Activated CD4-positive, alpha-beta T cell treated with anti-CD3 and anti-CD28 coated beads, Interleukin-2, Interleukin-4, amounts not matched to agents 100 ng/mL and 50 ng/mL, durations not matched to agents 16 hours and 8 hours (primary cell): ENCODE measurements around the gene IL32.

Experiments
- DNase-seq: peaks from one replicate; pipeline ENCODE4 v3.0.0-alpha.2; 2020; ENCODE audit warnings: low spot score

The IL32 gene

GRCh38 chr16:3089717-3090592 lies 24.5 kb downstream of the IL32 start:
- no peak for DNase-seq

GRCh38 chr16:3091551-3091950 lies 26.1 kb downstream of the IL32 start:
- no peak for DNase-seq

- DNase-seq: no peak
Measured at GRCh38 chr16:3092501-3092941, 27.1 kb downstream of the IL32 start.

- DNase-seq: peak; percentile 65
Measured at GRCh38 chr16:3094289-3095027, 29.0 kb downstream of the IL32 start.

GRCh38 chr16:3095869-3096268 lies 30.4 kb downstream of the IL32 start:
- peak; percentile 76 for DNase-seq

DNA sequence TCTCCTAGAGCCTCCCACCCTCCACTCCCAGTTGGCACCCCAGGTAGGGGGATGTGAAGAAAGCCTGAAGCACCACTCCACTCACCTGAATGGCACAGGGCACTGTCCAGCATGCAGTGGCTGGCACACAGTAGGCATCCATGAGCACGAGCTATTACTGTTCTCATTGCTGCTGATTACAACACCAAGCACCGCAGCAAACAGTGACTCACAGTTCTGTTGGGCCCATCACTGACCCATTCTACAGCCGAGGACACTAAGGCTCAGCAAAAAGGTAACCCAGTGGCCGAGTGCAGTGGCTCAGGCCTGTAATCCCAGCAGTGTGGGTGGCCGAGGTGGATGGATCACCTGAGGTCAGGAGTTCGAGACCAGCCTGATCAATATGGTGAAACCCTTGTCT lies 30.9 kb downstream of the IL32 start:
- DNase-seq: no peak

DNA sequence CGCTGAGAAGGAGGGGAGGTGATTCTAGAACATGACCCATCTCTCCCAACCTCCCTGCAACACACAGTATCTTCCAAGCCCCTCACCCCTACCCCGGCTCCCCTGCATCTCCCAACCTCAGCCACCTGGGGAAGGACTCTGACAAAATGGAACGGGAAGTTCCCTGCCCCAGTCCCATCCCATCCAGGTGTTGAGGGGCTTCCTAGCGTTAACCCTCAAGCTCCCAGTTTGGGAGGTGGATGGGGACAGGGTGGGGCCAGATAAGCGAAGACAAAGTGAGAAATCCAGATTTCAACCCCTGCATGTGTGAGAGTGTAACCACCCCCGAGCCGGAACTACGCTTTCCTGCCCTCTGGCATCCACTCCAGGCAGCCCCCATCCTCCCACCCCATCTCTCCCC lies 31.8 kb downstream of the IL32 start:
- no peak for DNase-seq

GRCh38 chr16:3098459-3099394 lies 33.3 kb downstream of the IL32 start, which contains the start of gene ZSCAN10:
Gene ZSCAN10 (minus strand): TSS chr16:3099294. CDS start chr16:3092937, 6,357 bp downstream.
- DNase-seq: no peak

GRCh38 chr16:3099395-3099731 lies 33.9 kb downstream of the IL32 start:
- no peak for DNase-seq

- peak; percentile 94 for DNase-seq
Measured at GRCh38 chr16:3099732-3100499, 34.5 kb downstream of the IL32 start.

DNA sequence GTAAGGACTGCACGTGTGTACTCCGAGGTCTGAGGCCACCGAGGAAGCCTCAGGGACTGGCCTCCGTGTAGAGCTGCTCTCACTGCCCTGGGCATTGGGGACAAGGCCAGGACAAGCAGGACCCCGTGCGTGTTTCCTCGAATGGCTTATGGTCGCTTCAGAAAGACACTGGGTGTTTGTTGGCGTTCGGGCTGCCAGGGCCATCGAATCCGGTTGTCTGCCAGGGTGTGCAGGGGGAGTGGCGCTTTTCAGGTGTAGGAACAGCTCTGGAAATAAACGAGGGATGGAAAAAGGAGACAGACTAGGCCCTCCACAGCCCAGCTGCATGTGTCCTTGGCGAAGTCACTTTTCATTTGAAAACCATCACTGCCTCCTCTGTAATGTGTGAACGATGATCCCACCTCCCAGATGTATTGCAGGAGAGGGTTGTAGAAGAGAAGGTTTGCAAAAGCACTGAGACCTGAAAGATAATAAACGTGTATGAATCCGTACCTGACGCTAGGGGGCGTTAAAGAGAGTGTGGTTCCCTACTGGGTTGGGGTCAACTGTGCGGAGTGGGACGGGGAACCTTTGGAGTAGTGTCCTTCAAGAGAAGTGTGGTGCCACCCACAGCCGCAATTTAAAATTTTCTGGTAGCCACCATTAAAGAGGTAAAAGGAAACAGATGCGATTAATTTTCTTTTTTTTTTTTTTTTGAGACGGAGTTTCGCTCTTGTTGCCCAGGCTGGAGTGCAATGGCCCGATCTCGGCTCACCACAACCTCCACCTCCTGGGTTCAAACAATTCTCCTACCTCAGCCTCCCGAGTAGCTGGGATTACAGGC lies 35.8 kb downstream of the IL32 start:
- DNase-seq: peak; percentile 81

- peak; percentile 42 for DNase-seq
Measured at GRCh38 chr16:3101841-3102470, 36.5 kb downstream of the IL32 start.

GRCh38 chr16:3106205-3106928 lies 40.9 kb downstream of the IL32 start:
- peak; percentile 94 for DNase-seq

GRCh38 chr16:3112058-3112880 lies 46.8 kb downstream of the IL32 start, which contains the start of gene ZNF205:
Gene ZNF205 (plus strand): TSS chr16:3112586. CDS start chr16:3113431, 845 bp downstream.
- no peak for DNase-seq

- DNase-seq: no peak
Measured at GRCh38 chr16:3112881-3113574, 47.6 kb downstream of the IL32 start.

DNA sequence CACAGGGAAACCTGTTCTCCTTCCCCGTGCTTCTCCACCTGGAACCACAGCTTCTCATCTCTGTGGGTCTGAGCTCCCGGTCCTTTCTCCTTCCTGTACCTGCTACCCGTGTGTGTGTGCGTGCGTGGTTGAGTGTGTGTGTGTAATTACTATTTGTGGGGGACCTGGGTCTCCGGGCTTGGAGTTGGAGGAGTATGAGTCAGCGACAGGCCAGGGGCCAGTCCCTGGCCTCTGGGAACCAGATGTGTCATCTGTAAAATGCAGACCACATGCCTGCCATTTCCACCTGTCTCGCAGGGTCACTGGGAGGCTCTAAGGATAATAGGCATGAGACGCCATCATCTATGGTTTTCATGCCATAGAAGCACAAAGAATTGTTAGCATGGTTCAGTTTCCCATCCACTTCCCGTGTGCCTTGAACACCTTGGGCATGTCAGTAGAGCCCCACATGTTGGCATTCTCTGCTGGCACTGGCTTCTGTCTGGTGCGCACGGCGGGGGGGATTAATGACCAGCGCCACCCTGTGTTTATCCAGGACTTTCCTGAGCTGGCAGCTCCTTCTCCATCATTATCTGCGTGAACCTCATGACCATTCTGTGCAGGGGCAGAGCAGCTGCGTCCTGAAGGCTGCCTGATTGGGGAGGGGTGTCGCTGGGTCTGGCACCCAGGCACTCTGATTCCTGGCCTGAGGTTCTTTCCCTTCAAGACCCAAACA lies 48.5 kb downstream of the IL32 start:
- DNase-seq: no peak

DNA sequence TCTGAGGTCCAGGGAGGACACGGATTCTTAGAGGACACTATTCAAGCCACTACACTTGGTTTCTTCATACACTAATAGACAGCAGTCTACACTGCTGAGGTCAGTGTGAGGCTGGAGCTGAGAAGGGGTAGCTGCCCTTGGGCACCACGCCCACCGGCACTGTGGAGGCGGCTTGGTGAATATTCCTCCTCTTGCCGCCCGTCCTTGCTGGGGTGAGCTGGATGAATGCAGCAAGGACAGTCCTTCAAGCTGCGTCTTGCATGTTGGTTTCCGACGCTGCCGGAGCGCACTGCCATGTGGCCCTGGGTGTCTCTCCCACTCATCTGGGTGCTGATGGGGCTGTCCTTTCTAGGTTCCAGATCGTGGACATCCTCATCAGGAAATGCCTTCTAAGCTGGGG lies 49.6 kb downstream of the IL32 start:
- no peak for DNase-seq
